LNCAP (cell line): ENCODE data around the gene OR4C12.
"Not testable (repeated sequence)": the region's sequence is repeated elsewhere in the genome, so short reads cannot be mapped to it uniquely, and the experiment has no call there.

Source experiments
- TF ChIP-seq, protein P1 (sequence below): fragments of 450-650 bp; IDR thresholded peaks from 2 replicates; pipeline ENCODE4 v1.5.1; 2017; ENCODE audit warnings: mild to moderate bottlenecking

Gene OR4C12

DNA sequence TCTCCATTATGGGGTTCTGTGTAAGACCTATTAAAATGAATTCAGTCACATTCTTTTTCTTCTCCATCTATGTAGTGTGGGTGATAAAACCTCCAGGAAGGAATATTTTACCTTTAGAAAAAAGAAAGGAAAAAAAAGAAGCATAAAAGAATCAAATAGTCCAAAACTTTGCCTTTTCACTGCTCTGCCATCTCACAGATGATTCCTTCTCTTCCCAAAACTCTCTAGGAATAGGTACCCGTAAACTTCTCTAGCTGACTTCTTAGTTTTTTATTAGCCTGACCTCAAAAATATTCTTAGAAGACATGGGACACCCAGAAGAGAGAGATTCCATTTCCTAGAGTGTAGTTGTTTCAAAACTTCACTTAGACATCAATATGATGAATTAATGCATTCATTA, at the start of gene OR4C12:
TSS of gene OR4C12 (minus strand) at position 101 of the 400 bp plus-strand sequence. CDS start at position 67, 34 bp downstream.
- TF ChIP-seq, protein P1, sequence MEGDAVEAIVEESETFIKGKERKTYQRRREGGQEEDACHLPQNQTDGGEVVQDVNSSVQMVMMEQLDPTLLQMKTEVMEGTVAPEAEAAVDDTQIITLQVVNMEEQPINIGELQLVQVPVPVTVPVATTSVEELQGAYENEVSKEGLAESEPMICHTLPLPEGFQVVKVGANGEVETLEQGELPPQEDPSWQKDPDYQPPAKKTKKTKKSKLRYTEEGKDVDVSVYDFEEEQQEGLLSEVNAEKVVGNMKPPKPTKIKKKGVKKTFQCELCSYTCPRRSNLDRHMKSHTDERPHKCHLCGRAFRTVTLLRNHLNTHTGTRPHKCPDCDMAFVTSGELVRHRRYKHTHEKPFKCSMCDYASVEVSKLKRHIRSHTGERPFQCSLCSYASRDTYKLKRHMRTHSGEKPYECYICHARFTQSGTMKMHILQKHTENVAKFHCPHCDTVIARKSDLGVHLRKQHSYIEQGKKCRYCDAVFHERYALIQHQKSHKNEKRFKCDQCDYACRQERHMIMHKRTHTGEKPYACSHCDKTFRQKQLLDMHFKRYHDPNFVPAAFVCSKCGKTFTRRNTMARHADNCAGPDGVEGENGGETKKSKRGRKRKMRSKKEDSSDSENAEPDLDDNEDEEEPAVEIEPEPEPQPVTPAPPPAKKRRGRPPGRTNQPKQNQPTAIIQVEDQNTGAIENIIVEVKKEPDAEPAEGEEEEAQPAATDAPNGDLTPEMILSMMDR: not testable (repeated sequence)

DNA sequence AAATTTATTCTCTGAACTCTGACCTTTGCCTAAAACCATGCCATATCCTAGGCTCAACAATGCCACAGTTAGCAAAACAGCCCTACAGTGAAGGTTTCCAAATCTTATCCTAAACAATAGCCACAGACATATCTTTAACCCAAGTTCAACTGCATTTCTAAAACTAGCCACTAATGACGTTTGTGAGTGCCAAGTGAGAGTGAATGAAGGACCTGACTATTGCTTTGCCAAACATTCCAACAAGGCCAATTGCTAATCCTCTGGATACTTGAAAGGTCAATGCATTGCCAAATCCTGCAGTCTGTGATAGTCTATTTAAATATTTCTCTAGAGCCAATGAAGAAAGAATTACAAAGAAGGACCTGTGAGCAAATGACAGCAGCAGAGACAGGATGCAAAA, 47.9 kb upstream of the OR4C12 start:
- TF ChIP-seq, protein P1: no peak

DNA sequence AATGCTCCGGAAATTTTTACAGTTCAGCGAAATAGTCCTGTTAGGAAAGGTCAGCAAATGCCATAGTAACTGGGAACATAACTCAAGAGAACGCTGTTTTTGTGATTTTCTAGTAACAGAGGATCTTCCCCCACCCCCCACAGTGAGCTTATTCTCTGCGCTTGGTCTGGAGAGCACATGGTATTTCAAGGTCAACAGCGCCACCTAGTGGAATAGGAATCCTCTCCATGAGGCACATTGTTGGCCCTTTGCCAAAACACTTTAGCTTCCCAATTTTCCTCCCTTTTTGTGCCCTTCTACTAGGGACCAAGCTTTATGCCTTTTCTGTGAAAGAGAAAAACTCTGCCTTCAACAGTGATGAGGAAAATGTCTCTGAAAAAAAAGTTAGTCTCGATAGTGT, 13.2 kb upstream of the OR4C12 start:
- TF ChIP-seq, protein P1: peak; percentile 69

DNA sequence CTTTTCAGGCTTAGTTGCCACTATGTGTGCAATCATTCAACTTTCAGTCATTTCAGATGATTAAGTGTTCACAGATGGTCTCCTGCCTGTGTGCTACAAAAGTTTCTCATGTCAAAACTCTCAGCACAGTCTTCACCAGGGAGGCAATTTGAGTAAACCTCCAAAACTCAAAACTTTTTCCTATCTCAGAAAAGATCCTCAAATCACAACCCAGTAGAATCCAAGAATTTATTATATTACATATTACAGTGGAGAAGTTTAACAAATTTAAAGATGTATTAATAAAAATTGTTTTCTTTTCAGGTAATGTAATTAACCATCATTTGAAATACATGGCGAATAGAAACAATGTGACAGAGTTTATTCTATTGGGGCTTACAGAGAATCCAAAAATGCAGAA, 30.2 kb downstream of the OR4C12 start, which contains the start of gene OR4C13:
TSS of gene OR4C13 (plus strand) at position 301 of the 400 bp plus-strand sequence. CDS start at position 333, 32 bp downstream.
- TF ChIP-seq, protein P1: no peak
